ENCODE data around the gene REEP1.
A peak's percentile ranks its signal among the peaks of the same experiment; 100 is the strongest.

The REEP1 gene

GRCh38 chr2:86195055-86195807 lies 142.2 kb downstream of the REEP1 start, which contains the start of gene IMMT:
Gene IMMT, minus strand, starts transcription at chr2:86195462. Its CDS starts 80 bp downstream, at chr2:86195382.
- peak within 1 kb of the TSS; percentile 65 for H3K4me3 ChIP-seq (ENCODE audit: low read depth, low read length)
- TF ChIP-seq, protein P1, sequence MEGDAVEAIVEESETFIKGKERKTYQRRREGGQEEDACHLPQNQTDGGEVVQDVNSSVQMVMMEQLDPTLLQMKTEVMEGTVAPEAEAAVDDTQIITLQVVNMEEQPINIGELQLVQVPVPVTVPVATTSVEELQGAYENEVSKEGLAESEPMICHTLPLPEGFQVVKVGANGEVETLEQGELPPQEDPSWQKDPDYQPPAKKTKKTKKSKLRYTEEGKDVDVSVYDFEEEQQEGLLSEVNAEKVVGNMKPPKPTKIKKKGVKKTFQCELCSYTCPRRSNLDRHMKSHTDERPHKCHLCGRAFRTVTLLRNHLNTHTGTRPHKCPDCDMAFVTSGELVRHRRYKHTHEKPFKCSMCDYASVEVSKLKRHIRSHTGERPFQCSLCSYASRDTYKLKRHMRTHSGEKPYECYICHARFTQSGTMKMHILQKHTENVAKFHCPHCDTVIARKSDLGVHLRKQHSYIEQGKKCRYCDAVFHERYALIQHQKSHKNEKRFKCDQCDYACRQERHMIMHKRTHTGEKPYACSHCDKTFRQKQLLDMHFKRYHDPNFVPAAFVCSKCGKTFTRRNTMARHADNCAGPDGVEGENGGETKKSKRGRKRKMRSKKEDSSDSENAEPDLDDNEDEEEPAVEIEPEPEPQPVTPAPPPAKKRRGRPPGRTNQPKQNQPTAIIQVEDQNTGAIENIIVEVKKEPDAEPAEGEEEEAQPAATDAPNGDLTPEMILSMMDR (IDR thresholded peaks at IDR 0.05; ENCODE audit: low read depth, low read length), result no peak
- in situ Hi-C loops (cut with HindIII; ENCODE audit: low sequenced_read_pairs), result no loop called here
- DNase-seq (ENCODE audit: low read depth, low spot score), result peak; percentile 99

GRCh38 chr2:86194751-86195054 lies 142.7 kb downstream of the REEP1 start:
- in situ Hi-C loops (cut with HindIII; ENCODE audit: low sequenced_read_pairs), result no loop called here
- peak; percentile 97 for DNase-seq (ENCODE audit: low read depth, low spot score)
- peak overlapping the region; percentile 65 for H3K4me3 ChIP-seq (ENCODE audit: low read depth, low read length)
- TF ChIP-seq, protein P1 (IDR thresholded peaks at IDR 0.05; ENCODE audit: low read depth, low read length), result no peak

GRCh38 chr2:86193901-86194567 lies 143.4 kb downstream of the REEP1 start:
- in situ Hi-C loops (cut with HindIII; ENCODE audit: low sequenced_read_pairs), result no loop called here
- no peak for DNase-seq (ENCODE audit: low read depth, low spot score)
- H3K4me3 ChIP-seq (ENCODE audit: low read depth, low read length), result peak overlapping the region; percentile 65

GRCh38 chr2:86189782-86190416 lies 147.5 kb downstream of the REEP1 start:
- H3K4me3 ChIP-seq (ENCODE audit: low read depth, low read length), result no peak overlapping the region
- DNase-seq (ENCODE audit: low read depth, low spot score), result no peak
- in situ Hi-C loops (cut with HindIII; ENCODE audit: low sequenced_read_pairs), result no loop called here
- TF ChIP-seq, protein P1 (IDR thresholded peaks at IDR 0.05; ENCODE audit: low read depth, low read length), result no peak

More at GRCh38 chr2:86193901-86194567, 143.4 kb downstream of the REEP1 start:
- TF ChIP-seq, protein P1 (IDR thresholded peaks at IDR 0.05; ENCODE audit: low read depth, low read length), result no peak

DNA sequence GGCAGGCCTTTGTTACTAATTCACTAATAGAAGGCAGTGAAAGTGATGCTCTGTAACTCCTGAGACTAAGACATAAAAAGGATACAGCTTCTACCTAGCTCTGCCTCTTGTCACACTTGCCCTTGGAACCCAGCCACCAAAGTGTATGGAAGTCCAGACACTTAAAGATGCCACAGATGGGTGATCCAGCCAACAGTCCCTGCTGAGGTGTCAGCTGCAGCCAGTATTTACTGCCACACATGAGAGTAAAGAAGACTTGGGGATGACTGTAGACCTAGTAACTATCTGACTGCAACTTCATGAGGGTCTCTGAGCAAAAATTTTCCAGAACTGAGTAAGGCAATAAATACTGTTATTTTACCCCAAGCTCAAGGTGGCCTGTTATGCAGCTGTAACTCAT lies 151.0 kb downstream of the REEP1 start:
- DNase-seq (ENCODE audit: low read depth, low spot score), result no peak
- H3K4me3 ChIP-seq (ENCODE audit: low read depth, low read length), result no peak overlapping the region
- in situ Hi-C loops (cut with HindIII; ENCODE audit: low sequenced_read_pairs), result no loop called here
- TF ChIP-seq, protein P1 (IDR thresholded peaks at IDR 0.05; ENCODE audit: low read depth, low read length), result no peak

DNA sequence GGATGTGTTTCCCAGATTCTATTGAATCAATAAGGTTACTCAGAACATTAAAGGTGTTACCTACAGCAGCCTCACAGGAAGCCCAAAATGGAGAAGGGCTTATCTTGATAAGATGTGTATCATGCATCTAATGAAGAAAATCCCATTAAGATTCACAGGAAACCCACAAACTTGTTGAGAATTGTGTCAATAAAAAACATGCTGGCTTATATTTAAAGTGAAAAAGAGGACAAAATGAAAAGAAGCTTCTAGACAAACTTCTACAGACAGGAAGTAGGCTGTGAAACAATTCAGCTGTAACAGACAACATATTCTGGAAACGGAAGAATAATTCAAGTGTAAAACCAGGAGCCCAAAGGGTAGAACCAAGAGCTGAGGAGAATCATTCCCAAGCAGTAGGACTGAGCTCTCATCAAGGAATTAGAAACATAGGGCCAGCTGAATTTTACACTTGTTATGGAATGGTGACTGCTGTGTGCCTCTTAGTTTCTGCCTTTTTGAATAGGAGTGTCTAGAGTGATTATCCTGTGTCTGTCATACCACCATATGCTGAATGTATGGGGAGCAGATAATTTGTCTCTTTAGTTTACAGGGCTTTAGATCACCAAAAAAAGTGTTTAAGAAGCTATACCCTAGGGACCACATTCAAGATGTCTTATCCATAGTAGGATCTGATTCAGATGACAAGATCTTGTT lies 151.8 kb downstream of the REEP1 start:
- in situ Hi-C loops (cut with HindIII; ENCODE audit: low sequenced_read_pairs), result no loop called here
- DNase-seq (ENCODE audit: low read depth, low spot score), result no peak
- TF ChIP-seq, protein P1 (IDR thresholded peaks at IDR 0.05; ENCODE audit: low read depth, low read length), result no peak
- H3K4me3 ChIP-seq (ENCODE audit: low read depth, low read length), result no peak overlapping the region
